ENCODE measurements around the gene P4HA3.

P4HA3 gene

GRCh38 chr11:74256378-74257133, 54.9 kb downstream of the P4HA3 start:
- TF ChIP-seq TAF1 (IDR thresholded peaks at IDR 0.05; ENCODE audit: borderline replicate concordance, low read depth, low read length) (no peak), POLR2A (IDR thresholded peaks at IDR 0.05; ENCODE audit: low read depth, low read length) (no peak), POLR2AphosphoS5 (IDR thresholded peaks at IDR 0.05; ENCODE audit: low read depth, low read length) (no peak)
- no peak for DNase-seq (ENCODE audit: insufficient read length)
- no peak for FAIRE-seq

GRCh38 chr11:74255741-74256375, 55.6 kb downstream of the P4HA3 start:
- DNase-seq (ENCODE audit: insufficient read length) (peak; percentile 43), FAIRE-seq (peak; percentile 87)
- TF ChIP-seq POLR2A (IDR thresholded peaks at IDR 0.05; ENCODE audit: low read depth, low read length) (no peak), POLR2AphosphoS5 (IDR thresholded peaks at IDR 0.05; ENCODE audit: low read depth, low read length) (no peak), TAF1 (IDR thresholded peaks at IDR 0.05; ENCODE audit: borderline replicate concordance, low read depth, low read length) (no peak)

GRCh38 chr11:74253361-74253760, 58.1 kb downstream of the P4HA3 start:
- DNase-seq (ENCODE audit: insufficient read length), result no peak
- TF ChIP-seq TAF1 (IDR thresholded peaks at IDR 0.05; ENCODE audit: borderline replicate concordance, low read depth, low read length), result no peak
- no peak for FAIRE-seq

DNA sequence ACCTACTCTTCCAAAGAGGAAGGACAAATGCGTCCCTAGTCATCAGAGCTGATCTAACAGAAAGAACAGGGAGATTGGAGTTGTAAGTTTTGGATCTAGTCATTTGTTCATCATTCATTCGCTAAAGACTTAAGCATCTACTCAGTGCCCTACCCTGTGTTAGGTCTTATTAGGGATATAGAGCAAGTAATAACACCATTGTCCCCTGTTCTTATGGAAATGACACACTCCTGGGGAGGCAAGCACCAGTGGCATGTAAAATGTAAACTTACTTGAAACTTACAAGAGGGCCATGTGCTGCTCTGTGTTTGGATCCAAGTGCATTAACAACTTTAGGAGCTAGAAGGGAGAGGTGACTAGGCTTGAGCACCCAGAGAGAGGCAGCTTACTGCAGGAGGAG, 61.9 kb downstream of the P4HA3 start:
- DNase-seq (ENCODE audit: insufficient read length), result no peak
- no peak for FAIRE-seq
- TF ChIP-seq TAF1 (IDR thresholded peaks at IDR 0.05; ENCODE audit: borderline replicate concordance, low read depth, low read length), result no peak

- TF ChIP-seq POLR2AphosphoS5 (IDR thresholded peaks at IDR 0.05; ENCODE audit: low read depth, low read length), result no peak
- TF ChIP-seq POLR2A (IDR thresholded peaks at IDR 0.05; ENCODE audit: low read depth, low read length), result no peak
- no peak for TF ChIP-seq TAF1 (IDR thresholded peaks at IDR 0.05; ENCODE audit: borderline replicate concordance, low read depth, low read length)
- FAIRE-seq, result no peak
- DNase-seq (ENCODE audit: insufficient read length), result no peak
These were observed 63.0 kb downstream of the P4HA3 start for GRCh38 chr11:74248469-74248868.

GRCh38 chr11:74238243-74238642, 73.2 kb downstream of the P4HA3 start:
- TF ChIP-seq POLR2AphosphoS5 (IDR thresholded peaks at IDR 0.05; ENCODE audit: low read depth, low read length) (no peak), TAF1 (IDR thresholded peaks at IDR 0.05; ENCODE audit: borderline replicate concordance, low read depth, low read length) (no peak), POLR2A (IDR thresholded peaks at IDR 0.05; ENCODE audit: low read depth, low read length) (no peak)
- FAIRE-seq, result peak; percentile 27

DNA sequence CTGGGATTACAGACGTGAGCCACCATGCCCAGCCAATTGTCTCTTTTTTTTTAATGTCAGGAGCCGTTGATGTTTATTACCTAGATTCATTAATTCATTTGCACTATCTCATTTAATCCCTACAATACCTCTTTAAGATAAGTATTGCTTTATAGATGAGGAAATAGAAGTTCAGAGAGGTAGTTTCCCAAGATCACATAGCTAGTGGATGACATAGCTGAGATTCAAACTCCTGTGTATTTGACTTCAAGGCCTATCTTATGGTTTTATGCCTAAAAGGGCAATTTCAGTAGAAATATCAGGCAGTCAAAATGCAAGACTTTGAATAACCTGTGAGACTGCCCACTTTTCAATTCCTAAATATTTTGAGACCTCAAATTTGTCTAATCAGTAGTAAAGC, 73.9 kb downstream of the P4HA3 start:
- TF ChIP-seq POLR2A (IDR thresholded peaks at IDR 0.05; ENCODE audit: low read depth, low read length), result no peak
- TF ChIP-seq POLR2AphosphoS5 (IDR thresholded peaks at IDR 0.05; ENCODE audit: low read depth, low read length), result no peak
- TF ChIP-seq TAF1 (IDR thresholded peaks at IDR 0.05; ENCODE audit: borderline replicate concordance, low read depth, low read length), result no peak
- FAIRE-seq, result no peak

More at GRCh38 chr11:74238243-74238642, 73.2 kb downstream of the P4HA3 start:
- DNase-seq (ENCODE audit: insufficient read length), result no peak

DNA sequence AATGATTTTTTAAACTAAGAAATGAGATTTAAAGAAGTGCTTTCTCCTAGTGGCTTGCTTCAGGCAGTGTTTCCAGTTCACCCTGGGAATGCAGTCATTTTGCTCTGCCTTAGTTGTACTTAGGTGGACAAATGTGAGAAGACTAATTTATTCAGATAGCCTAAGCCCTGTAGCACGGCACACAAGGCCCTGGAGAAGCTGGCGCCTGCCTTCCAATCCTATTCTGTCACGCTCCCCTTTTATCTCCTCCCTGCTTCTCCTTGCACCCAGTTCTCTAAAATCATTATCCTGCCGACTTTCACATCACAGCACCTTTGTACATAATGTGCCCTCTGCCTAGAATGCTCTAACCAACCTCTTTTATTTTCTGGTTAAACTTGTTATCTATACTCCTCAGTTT, 76.3 kb downstream of the P4HA3 start:
- FAIRE-seq (no peak), DNase-seq (ENCODE audit: insufficient read length) (no peak)
- TF ChIP-seq POLR2AphosphoS5 (IDR thresholded peaks at IDR 0.05; ENCODE audit: low read depth, low read length) (no peak), TAF1 (IDR thresholded peaks at IDR 0.05; ENCODE audit: borderline replicate concordance, low read depth, low read length) (no peak), POLR2A (IDR thresholded peaks at IDR 0.05; ENCODE audit: low read depth, low read length) (no peak)

More for the DNA sequence above, 73.9 kb downstream of the P4HA3 start:
- DNase-seq (ENCODE audit: insufficient read length), result no peak

DNA sequence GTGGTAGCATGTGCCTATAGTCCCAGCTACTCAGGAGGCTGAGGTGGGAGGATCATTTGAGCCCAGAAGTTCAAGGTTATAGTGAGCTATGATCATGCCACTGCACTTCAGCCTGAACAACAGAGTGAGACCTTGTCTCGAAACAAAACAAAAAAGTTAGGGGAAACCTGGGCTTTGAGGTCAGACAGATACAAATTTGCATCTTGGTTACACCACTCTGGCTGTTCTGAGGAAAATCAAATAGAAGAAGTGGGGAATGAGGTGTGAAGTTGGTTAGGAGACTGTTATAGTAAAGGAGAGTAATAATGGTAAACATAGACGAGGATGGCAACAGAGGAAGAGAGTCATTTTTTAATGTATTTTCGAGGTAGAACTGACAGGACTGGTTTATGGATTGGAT, 77.8 kb downstream of the P4HA3 start:
- no peak for DNase-seq (ENCODE audit: insufficient read length)
- FAIRE-seq, result no peak
- TF ChIP-seq TAF1 (IDR thresholded peaks at IDR 0.05; ENCODE audit: borderline replicate concordance, low read depth, low read length) (no peak), POLR2AphosphoS5 (IDR thresholded peaks at IDR 0.05; ENCODE audit: low read depth, low read length) (no peak), POLR2A (IDR thresholded peaks at IDR 0.05; ENCODE audit: low read depth, low read length) (no peak)

- TF ChIP-seq TAF1 (IDR thresholded peaks at IDR 0.05; ENCODE audit: borderline replicate concordance, low read depth, low read length) (no peak), POLR2AphosphoS5 (IDR thresholded peaks at IDR 0.05; ENCODE audit: low read depth, low read length) (no peak), POLR2A (IDR thresholded peaks at IDR 0.05; ENCODE audit: low read depth, low read length) (no peak)
- FAIRE-seq (no peak), DNase-seq (ENCODE audit: insufficient read length) (no peak)
These were observed 79.0 kb downstream of the P4HA3 start for GRCh38 chr11:74232311-74232950.

DNA sequence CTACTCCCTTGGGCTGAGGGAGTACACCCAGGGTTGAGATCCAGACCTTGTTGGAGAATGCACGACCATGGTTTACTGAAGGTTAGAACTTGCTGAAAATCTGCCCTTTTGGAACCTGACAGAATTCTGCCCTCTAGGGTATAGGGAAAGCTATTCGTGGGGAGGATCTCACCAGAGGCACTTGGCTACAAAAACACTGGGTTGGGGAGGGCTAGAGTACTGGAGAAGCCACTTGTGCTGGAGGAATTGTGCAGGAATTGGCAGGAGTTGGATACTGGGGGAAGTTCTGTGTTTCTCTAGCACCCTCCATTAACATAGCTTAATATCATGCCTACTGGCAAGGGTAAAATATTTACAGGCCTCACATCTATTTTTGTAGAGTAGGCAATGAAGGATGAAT, 84.5 kb downstream of the P4HA3 start:
- no peak for FAIRE-seq
- DNase-seq (ENCODE audit: insufficient read length), result no peak
- TF ChIP-seq POLR2A (IDR thresholded peaks at IDR 0.05; ENCODE audit: low read depth, low read length) (no peak), TAF1 (IDR thresholded peaks at IDR 0.05; ENCODE audit: borderline replicate concordance, low read depth, low read length) (no peak), POLR2AphosphoS5 (IDR thresholded peaks at IDR 0.05; ENCODE audit: low read depth, low read length) (no peak)

DNA sequence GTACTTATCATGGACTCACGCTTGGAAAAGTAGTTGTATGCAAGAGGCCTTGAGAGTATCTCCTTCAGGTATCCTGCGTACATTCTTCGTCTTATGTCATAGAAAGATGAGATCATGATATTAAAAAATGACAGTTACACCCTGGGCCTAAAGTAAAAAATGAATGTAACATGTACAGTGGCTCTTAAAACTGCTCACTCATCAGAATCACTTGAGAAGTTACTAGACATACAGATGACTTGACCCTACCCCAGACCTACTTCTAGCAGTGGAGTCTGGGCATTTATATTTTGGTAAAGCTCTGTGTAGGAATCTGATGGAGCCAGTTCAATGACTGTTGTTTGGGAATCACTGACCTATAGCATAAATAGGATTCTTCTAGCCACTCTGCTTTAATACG, 85.9 kb downstream of the P4HA3 start:
- no peak for FAIRE-seq

More for the DNA sequence above, 85.9 kb downstream of the P4HA3 start:
- TF ChIP-seq TAF1 (IDR thresholded peaks at IDR 0.05; ENCODE audit: borderline replicate concordance, low read depth, low read length) (no peak), POLR2A (IDR thresholded peaks at IDR 0.05; ENCODE audit: low read depth, low read length) (no peak), POLR2AphosphoS5 (IDR thresholded peaks at IDR 0.05; ENCODE audit: low read depth, low read length) (no peak)
- DNase-seq (ENCODE audit: insufficient read length), result no peak
